CD4-positive, alpha-beta T cell treated with Interleukin-4 for 1 hour (primary cell): ENCODE results near the gene TSHR.
A peak's percentile ranks its signal among the peaks of the same experiment; 100 is the strongest.
"Not testable (repeated sequence)": the region's sequence is repeated elsewhere in the genome, so short reads cannot be mapped to it uniquely, and the experiment has no call there.

Experiments
- DNase-seq, 2 donors: peaks; one replicate each; pipeline ENCODE4 v3.0.0-alpha.2; 2020 to 2022

TSHR gene

GRCh38 chr14:80955416-80955941 is at the start of gene TSHR:
TSHR (plus strand) TSS chr14:80955621; CDS start chr14:80955681, 60 bp downstream.
- no peak for DNase-seq

GRCh38 chr14:80906336-80906735 is 49.1 kb upstream of the TSHR start:
- no peak for DNase-seq

- no peak for DNase-seq
Measured at GRCh38 chr14:80906946-80907345, 48.5 kb upstream of the TSHR start.

DNA sequence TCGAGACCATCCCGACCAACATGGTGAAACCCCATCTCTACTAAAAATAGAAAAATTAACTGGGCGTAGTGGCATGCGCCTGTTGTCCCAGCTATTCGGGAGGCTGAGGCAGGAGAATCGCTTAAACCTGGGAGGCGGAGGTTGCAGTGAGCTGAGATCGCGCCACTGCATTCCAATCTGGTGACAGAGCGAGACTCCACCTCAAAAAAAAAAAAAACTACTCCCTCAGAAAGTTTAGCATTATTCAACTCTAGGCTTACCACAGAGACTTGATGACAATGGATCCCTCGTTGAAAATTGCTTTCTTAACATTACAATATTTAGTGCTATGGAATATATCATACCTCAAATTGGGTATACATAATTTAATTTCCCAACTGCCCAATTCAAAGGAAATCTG is 43.4 kb upstream of the TSHR start:
- not testable (repeated sequence) for DNase-seq

GRCh38 chr14:80919622-80920021 is 35.8 kb upstream of the TSHR start:
- DNase-seq: no peak

DNA sequence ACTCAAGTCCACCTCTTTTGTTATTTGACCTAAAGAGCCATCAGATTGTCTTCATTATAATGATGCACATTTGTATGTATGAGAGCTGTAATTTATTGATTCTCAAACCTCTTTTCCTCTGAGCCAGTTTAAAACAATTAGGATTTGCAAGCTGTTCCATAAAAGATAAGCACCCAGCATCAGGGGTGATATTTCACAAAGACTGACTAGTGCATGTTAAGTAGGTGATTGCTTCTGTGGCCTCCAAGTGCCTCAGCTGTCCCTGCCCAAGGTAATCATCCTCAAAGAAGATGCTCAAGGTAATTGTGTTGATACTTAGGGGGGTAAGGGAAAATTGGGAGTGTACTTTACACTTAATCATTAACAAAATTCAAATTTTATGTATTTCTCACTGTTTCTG is 32.1 kb upstream of the TSHR start:
- DNase-seq: no peak

GRCh38 chr14:80924365-80925103 is 30.9 kb upstream of the TSHR start:
- DNase-seq: no peak

GRCh38 chr14:80926397-80927082 is 28.9 kb upstream of the TSHR start:
- no peak for DNase-seq

- no peak for DNase-seq
Measured at GRCh38 chr14:80927083-80927989, 28.1 kb upstream of the TSHR start.

DNA sequence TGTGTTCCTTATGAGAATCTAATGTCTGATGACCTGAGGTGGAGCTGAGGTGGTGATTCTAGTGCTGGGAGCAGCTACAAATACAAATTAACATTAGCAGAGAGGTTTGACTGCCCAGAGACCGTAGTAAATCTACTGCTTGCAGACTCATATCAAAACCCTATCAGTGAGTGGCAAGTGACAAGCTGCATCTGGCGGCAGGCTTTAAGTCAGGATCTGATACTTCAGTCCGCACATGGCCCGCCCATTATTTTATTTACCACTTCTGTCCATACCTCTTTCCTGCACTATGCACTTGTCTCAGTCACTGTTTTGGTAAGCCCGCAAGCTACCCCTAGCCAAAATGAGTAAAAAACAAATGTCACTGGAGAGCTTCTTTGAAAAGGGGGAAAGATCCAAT is 25.3 kb upstream of the TSHR start:
- no peak for DNase-seq

DNA sequence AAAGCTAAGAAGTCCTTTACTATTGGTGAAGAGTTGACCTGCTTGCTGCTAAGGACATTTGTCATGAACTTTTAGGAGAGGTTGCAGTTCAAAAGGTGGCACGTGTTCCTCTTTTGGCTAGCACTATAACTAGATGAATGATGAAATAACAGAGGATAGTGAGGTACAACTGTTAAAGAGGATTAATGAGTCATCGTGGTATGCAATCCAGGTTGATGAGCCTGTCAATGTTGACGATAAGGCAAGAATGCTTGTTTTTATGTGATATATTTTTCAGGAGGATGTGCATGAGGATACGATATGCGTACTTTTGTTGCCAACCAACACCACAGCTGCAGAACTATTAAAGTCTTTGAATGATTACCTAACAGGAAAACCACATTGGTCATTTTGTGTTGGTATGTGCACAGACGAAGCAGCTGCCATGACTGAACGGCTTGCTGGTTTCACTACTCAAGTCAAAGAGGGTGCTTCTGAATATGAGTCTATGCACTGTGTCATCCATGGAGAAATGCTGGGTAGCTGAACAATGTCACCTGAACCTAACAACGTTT is 24.5 kb upstream of the TSHR start:
- peak; percentile 51 to 68 for DNase-seq

DNA sequence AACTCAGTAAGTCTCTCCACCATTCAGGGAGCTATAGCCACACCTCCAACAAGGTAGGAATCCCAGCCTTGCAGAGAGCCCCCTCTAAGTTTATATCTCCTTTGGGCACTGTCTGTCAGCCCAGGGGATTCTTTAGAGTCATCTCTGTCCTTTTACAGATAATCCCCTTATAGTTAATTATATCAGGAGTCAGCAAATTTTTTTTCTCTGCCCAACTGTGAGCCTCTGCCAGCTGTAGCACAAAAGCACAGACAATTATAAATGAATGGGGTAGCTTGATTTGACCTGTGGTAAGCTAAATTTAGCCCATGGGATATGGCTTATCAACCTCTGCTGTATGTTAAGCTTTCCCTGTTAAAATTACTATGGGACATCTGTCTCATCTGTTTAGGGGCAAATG is 22.1 kb upstream of the TSHR start:
- DNase-seq: no peak

DNA sequence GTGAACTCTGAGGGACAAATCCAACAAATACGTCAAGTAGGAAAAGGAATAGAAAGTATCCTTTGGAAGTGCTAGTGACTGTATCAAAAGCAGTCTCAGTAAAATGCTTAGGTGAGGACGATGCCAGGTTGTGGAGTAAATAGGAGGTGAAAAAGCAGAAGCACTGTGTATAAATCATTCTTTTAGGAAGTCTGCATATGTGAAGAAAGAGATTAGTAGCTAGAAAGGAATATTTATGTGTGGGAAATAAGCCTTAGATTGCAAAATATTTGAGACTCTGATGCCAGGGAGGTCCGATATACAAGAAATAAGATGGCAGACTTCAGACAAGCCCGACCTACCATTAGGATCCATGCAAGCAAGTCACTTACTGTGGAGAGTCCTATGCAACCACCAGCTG is 21.7 kb upstream of the TSHR start:
- DNase-seq: no peak

- no peak for DNase-seq
Measured at GRCh38 chr14:80940146-80940545, 15.3 kb upstream of the TSHR start.

DNA sequence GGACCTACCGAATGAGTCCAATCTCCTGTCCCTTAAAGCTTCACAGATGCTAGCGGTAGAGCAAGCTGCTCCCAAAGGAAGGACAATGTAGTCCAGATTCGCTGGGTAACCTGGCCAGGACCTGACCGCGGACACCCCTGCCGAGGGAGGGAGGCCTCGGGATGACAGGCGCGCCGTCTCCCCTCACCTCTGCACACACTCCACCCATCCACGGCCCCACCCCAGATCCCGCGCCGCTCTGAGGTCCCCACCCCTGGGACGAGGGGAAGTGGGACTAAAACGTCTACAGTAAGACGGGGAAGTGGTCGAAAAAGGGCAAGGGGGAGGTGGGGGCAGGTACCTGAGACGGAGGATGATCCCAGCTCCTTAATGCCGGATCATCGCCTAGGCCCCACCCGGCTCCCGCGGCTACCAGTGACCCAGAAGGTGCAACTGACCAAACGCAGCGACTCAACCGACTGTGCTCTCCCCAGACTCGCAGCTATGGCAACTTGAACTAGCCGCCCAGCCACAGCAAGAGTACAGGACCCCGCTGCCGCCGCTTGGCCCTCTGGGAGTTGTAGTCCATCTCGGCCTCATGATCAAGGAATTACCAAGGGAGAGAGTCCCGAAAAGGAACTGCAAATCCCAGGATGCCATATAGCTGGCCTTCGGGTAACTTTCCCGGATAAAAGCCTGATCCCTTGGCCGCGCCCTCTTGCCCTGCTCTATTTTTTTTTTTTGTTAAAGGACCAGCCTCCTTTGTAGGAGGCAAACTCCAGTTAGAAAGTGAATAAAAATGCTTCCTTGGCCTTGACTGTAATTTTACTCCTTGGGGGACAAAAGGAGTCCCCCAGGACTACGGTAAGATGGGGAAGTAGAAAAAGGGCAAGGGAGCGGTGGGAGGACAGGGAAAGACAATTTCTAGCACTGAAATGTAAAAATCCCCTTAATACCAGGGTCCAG is 13.9 kb upstream of the TSHR start, which contains the start of gene CEP128:
CEP128 (minus strand) TSS at position 498 of the 945 bp plus-strand sequence.
- DNase-seq: peak; percentile 89 to 90

DNA sequence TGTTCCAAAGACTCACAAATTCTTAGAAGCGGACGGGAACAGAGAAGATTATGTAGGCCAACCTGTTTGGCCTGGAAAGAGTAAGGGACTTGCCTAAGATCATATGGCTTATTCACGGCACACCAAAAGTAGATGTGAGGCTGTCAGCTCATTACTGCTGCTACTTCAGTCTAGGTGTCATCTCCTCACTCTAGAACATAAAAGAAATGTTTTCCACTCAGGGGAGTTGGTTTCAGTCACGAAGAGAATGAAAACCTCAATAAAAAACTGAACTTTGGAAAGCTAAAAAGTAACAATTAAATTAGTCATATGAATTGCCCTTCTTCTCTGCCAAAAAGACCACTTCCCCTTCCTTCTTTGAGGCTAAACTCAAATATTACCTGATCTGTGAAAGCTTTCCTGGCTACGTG is 13.2 kb upstream of the TSHR start:
- peak in 1 of 2 donors; percentile 25 for DNase-seq

- no peak for DNase-seq
Measured at GRCh38 chr14:80944861-80945617, 10.4 kb upstream of the TSHR start.

DNA sequence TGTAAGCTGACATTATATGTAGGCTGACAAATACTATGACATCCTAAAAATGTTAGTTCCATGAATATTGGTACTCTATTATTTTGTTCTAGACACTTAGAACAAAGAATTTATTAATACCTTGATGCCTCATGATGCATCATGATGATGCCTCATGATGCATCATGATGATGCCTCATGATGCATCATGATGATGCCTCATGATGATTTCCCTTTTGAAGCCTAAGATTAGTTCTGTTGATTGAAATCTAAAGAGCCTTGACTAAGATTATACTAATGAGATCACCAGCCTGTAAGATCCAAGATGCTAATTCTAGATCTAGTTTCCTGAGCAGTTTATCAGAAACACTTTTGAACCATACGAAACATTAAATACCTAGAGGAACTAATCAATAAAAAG is 9.2 kb upstream of the TSHR start:
- no peak for DNase-seq

DNA sequence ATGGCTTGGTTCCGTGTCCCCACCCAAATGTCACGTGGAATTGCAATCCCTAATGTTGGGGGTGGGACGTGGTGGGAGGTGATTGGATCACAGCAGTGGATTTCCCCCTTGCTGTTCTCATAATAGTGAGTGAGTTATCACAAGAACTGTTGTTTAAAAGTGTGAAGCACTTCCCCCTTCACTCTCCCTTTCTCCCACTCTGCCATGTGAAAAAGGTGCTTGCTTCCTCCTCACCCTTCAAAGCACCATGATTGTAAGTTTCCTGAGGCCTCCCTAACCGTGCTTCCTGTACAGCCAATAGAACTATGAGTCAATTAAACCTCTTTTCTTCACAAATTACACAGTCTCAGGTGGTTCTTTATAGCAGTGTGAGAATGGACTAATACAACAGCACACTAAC is 8.6 kb upstream of the TSHR start:
- DNase-seq: no peak

- DNase-seq: no peak
Measured at GRCh38 chr14:80948291-80948690, 7.1 kb upstream of the TSHR start.

DNA sequence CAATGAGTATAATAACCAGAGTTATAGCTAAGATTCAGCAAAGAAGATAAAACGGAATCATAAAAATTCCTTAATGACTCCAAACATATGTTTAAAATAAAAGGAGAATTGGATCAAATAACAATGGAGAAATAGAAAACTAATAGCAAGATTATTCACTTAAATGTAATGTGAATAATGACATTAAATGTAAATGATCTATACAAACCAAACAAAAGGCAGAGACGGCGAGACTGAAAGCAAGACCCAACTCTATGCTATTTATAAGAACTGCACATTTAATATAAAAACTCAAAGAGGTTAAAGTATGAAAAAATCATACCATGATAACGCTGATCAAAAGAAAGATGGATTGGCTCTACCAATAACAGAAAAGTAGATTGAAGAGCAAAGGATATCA is 3.9 kb upstream of the TSHR start:
- DNase-seq: no peak
